Stomach smooth muscle (tissue), 2 donors: Measurements from ENCODE around the gene PTPRCAP.
"Not testable (repeated sequence)": the region's sequence is repeated elsewhere in the genome, so short reads cannot be mapped to it uniquely, and the experiment has no call there.

Source experiments
- H3K27ac ChIP-seq: one replicate; pipeline ENCODE4 v1.7.0; 2013; ENCODE audit warnings: mild to moderate bottlenecking, low read length, inconsistent platforms
- H3K27me3 ChIP-seq, 2 donors: one replicate each; pipeline ENCODE4 v1.7.0; 2013; ENCODE audit warnings: low read length in 2 of 2; ENCODE audit not compliant: insufficient read depth in 2 of 2, control insufficient read depth in 1 of 2
- H3K36me3 ChIP-seq, 2 donors: one replicate each; pipeline ENCODE4 v1.7.0; 2013; ENCODE audit warnings: low read length in 2 of 2; ENCODE audit not compliant: control insufficient read depth in 2 of 2, insufficient read depth in 2 of 2
- H3K4me1 ChIP-seq: one replicate; pipeline ENCODE4 v1.7.0; 2013; ENCODE audit warnings: low read length; ENCODE audit not compliant: control insufficient read depth, insufficient read depth
- H3K4me3 ChIP-seq, 2 donors: one replicate each; pipeline ENCODE4 v1.7.0; 2013; ENCODE audit warnings: low read length in 2 of 2
- H3K9ac ChIP-seq, 2 donors: one replicate each; pipeline ENCODE4 v1.7.0; 2013; ENCODE audit warnings: low read length in 2 of 2, mild to moderate bottlenecking in 1 of 2
- H3K9me3 ChIP-seq, 2 donors: one replicate each; pipeline ENCODE4 v1.7.0; 2013; ENCODE audit warnings: low read length in 2 of 2; ENCODE audit not compliant: control insufficient read depth in 2 of 2
- donor health status: healthy.
- donor health status: Pancreatic carcinoma.

The PTPRCAP gene

GRCh38 chr11:67437082-67437808, at the start of gene PTPRCAP:
PTPRCAP (minus strand) TSS chr11:67437682; CDS start chr11:67437619, 63 bp downstream.
- Histone ChIP-seq H3K4me1 (peaks cover 18% of the 10 kb centered on the region), H3K9ac (no peak within 1 kb of the TSS), H3K9me3 (no peaks in the 10 kb centered on the region), H3K27ac (peak within 1 kb of the TSS; percentile 11), H3K27me3 (no peaks in the 10 kb centered on the region), H3K36me3 (peaks cover 18 to 32% of the 10 kb centered on the region in 2 donors), H3K4me3 (no peak within 1 kb of the TSS)

- H3K4me3 ChIP-seq = no peak overlapping the region
- no peak overlapping the region for H3K27ac ChIP-seq
- H3K27me3 ChIP-seq = no peaks in the 10 kb centered on the region
- H3K36me3 ChIP-seq = peaks cover 4 to 24% of the 10 kb centered on the region in 2 donors
- no peaks in the 10 kb centered on the region for H3K9me3 ChIP-seq
- no peak overlapping the region for H3K9ac ChIP-seq
- peaks cover 27% of the 10 kb centered on the region for H3K4me1 ChIP-seq
These were observed 49.2 kb upstream of the PTPRCAP start for GRCh38 chr11:67486481-67487195.

GRCh38 chr11:67485873-67486361, 48.4 kb upstream of the PTPRCAP start:
- H3K4me1 ChIP-seq = peaks cover 21% of the 10 kb centered on the region

GRCh38 chr11:67484847-67485311, 47.4 kb upstream of the PTPRCAP start:
- H3K27ac ChIP-seq = no peak overlapping the region

More at GRCh38 chr11:67485873-67486361, 48.4 kb upstream of the PTPRCAP start:
- not testable (repeated sequence) for H3K9me3 ChIP-seq, H3K27ac ChIP-seq, H3K4me3 ChIP-seq, H3K9ac ChIP-seq, H3K27me3 ChIP-seq
- peaks cover 4 to 19% of the 10 kb centered on the region in 2 donors for H3K36me3 ChIP-seq

GRCh38 chr11:67483831-67484665, 46.6 kb upstream of the PTPRCAP start:
- Histone ChIP-seq H3K36me3 (peaks cover 4 to 6% of the 10 kb centered on the region in 2 donors), H3K9ac (peak overlapping the region in 1 of 2 donors; percentile 52), H3K27ac (peak overlapping the region; percentile 76), H3K27me3 (no peaks in the 10 kb centered on the region), H3K9me3 (no peaks in the 10 kb centered on the region), H3K4me3 (peak overlapping the region; percentile 65 to 91), H3K4me1 (peaks cover 21% of the 10 kb centered on the region)

More at GRCh38 chr11:67484847-67485311, 47.4 kb upstream of the PTPRCAP start:
- H3K27me3 ChIP-seq = no peaks in the 10 kb centered on the region
- peaks cover 21% of the 10 kb centered on the region for H3K4me1 ChIP-seq
- H3K9me3 ChIP-seq = no peaks in the 10 kb centered on the region
- H3K36me3 ChIP-seq = peaks cover 4 to 14% of the 10 kb centered on the region in 2 donors
- H3K4me3 ChIP-seq = no peak overlapping the region
- no peak overlapping the region for H3K9ac ChIP-seq

GRCh38 chr11:67482827-67483798, 45.6 kb upstream of the PTPRCAP start, which contains the start of gene AIP:
AIP (plus strand) TSS chr11:67483026; CDS start chr11:67483159, 133 bp downstream.
- peak within 1 kb of the TSS; percentile 68 to 91 for H3K9ac ChIP-seq
- peaks cover 4 to 5% of the 10 kb centered on the region in 2 donors for H3K36me3 ChIP-seq
- peaks cover 21% of the 10 kb centered on the region for H3K4me1 ChIP-seq
- H3K9me3 ChIP-seq = no peaks in the 10 kb centered on the region
- H3K4me3 ChIP-seq = peak within 1 kb of the TSS; percentile 65 to 91
- no peaks in the 10 kb centered on the region for H3K27me3 ChIP-seq
- peak within 1 kb of the TSS; percentile 76 for H3K27ac ChIP-seq

- Histone ChIP-seq H3K9me3 (no peaks in the 10 kb centered on the region), H3K27me3 (no peaks in the 10 kb centered on the region), H3K9ac (peak overlapping the region; percentile 68 to 91), H3K4me3 (peak overlapping the region; percentile 65 to 91), H3K36me3 (peaks cover 0 to 2% of the 10 kb centered on the region in 2 donors), H3K4me1 (peaks cover 21% of the 10 kb centered on the region), H3K27ac (peak overlapping the region; percentile 76)
These were observed 44.9 kb upstream of the PTPRCAP start for GRCh38 chr11:67482275-67482826.

GRCh38 chr11:67477344-67478050, 40.0 kb upstream of the PTPRCAP start:
- not testable (repeated sequence) for H3K4me1 ChIP-seq, H3K9ac ChIP-seq, H3K4me3 ChIP-seq, H3K36me3 ChIP-seq, H3K27ac ChIP-seq, H3K27me3 ChIP-seq, H3K9me3 ChIP-seq

- H3K4me3 ChIP-seq, H3K27me3 ChIP-seq, H3K9ac ChIP-seq, H3K36me3 ChIP-seq, H3K9me3 ChIP-seq, H3K4me1 ChIP-seq, H3K27ac ChIP-seq: not testable (repeated sequence)
These were observed 39.2 kb upstream of the PTPRCAP start for GRCh38 chr11:67476692-67477091.
